Measurements from ENCODE around the gene SUMO3.

Gene SUMO3

GRCh38 chr21:44845418-44846223 lies 27.8 kb upstream of the SUMO3 start:
- Histone ChIP-seq H4K8ac (ENCODE audit: low read depth, low read length) (no peak overlapping the region), H3K27ac (ENCODE audit: low read depth, low read length) (no peak overlapping the region), H3K4me2 (ENCODE audit: low read length) (peak overlapping the region; percentile 32), H4K5ac (ENCODE audit: low read length) (no peak overlapping the region), H3K27me3 (ENCODE audit: insufficient read depth, low read length, poor library complexity) (no peaks in the 10 kb centered on the region), H3K4ac (ENCODE audit: low read depth, low read length) (no peak overlapping the region), H2BK15ac (replicated peaks; ENCODE audit: low read depth) (no peak overlapping the region), H3K56ac (ENCODE audit: low read length) (peak overlapping the region; percentile 73), H3K23ac (ENCODE audit: low read length) (no peak overlapping the region), H2BK120ac (ENCODE audit: low read depth, low read length) (no peak overlapping the region), H2BK5ac (ENCODE audit: low read length) (no peak overlapping the region), H3K4me3 (ENCODE audit: low read length) (no peak overlapping the region), H3K18ac (ENCODE audit: low read length) (peak overlapping the region; percentile 8), H3K4me1 (ENCODE audit: control insufficient read depth, low read depth, low read length) (no peaks in the 10 kb centered on the region), H2AK5ac (ENCODE audit: low read length) (no peak overlapping the region), H3K79me2 (ENCODE audit: control insufficient read depth, insufficient read depth, low read length) (no peaks in the 10 kb centered on the region), H3K9ac (ENCODE audit: low read length) (peak overlapping the region; percentile 55), H3K36me3 (ENCODE audit: control insufficient read depth, insufficient read depth, low read length) (peaks cover 5% of the 10 kb centered on the region), H3K79me1 (ENCODE audit: low read length) (no peaks in the 10 kb centered on the region)
- DNase-seq, result peak; percentile 87
- no CpG with 5 or more reads among the region's 34 CpGs for WGBS (ENCODE audit: extremely low coverage, insufficient coverage, low lambda C conversion rate)

GRCh38 chr21:44844256-44844655 lies 26.4 kb upstream of the SUMO3 start:
- Histone ChIP-seq H4K5ac (ENCODE audit: low read length) (no peak overlapping the region), H3K56ac (ENCODE audit: low read length) (peak overlapping the region; percentile 52), H2BK120ac (ENCODE audit: low read depth, low read length) (no peak overlapping the region), H3K4me2 (ENCODE audit: low read length) (peak overlapping the region; percentile 13), H2BK15ac (replicated peaks; ENCODE audit: low read depth) (no peak overlapping the region), H3K36me3 (ENCODE audit: control insufficient read depth, insufficient read depth, low read length) (peaks cover 2% of the 10 kb centered on the region), H3K79me2 (ENCODE audit: control insufficient read depth, insufficient read depth, low read length) (no peaks in the 10 kb centered on the region), H3K4me1 (ENCODE audit: control insufficient read depth, low read depth, low read length) (no peaks in the 10 kb centered on the region), H3K27ac (ENCODE audit: low read depth, low read length) (no peak overlapping the region), H4K8ac (ENCODE audit: low read depth, low read length) (no peak overlapping the region), H3K4me3 (ENCODE audit: low read length) (no peak overlapping the region), H2AK5ac (ENCODE audit: low read length) (no peak overlapping the region), H2BK5ac (ENCODE audit: low read length) (no peak overlapping the region), H3K79me1 (ENCODE audit: low read length) (no peaks in the 10 kb centered on the region), H3K4ac (ENCODE audit: low read depth, low read length) (peak overlapping the region; percentile 38), H3K18ac (ENCODE audit: low read length) (no peak overlapping the region), H3K9ac (ENCODE audit: low read length) (peak overlapping the region; percentile 41), H3K27me3 (ENCODE audit: insufficient read depth, low read length, poor library complexity) (no peaks in the 10 kb centered on the region), H3K23ac (ENCODE audit: low read length) (no peak overlapping the region)
- DNase-seq, result no peak
- WGBS (ENCODE audit: extremely low coverage, insufficient coverage, low lambda C conversion rate), result no CpG with 5 or more reads among the region's 16 CpGs

- no peak overlapping the region for H2AK5ac ChIP-seq (ENCODE audit: low read length)
- no peak overlapping the region for H2BK5ac ChIP-seq (ENCODE audit: low read length)
- no peak overlapping the region for H3K56ac ChIP-seq (ENCODE audit: low read length)
- no peaks in the 10 kb centered on the region for H3K36me3 ChIP-seq (ENCODE audit: control insufficient read depth, insufficient read depth, low read length)
- H3K4ac ChIP-seq (ENCODE audit: low read depth, low read length), result no peak overlapping the region
- WGBS (ENCODE audit: extremely low coverage, insufficient coverage, low lambda C conversion rate), result no CpG with 5 or more reads among the region's 23 CpGs
- H3K79me2 ChIP-seq (ENCODE audit: control insufficient read depth, insufficient read depth, low read length), result no peaks in the 10 kb centered on the region
- H2BK15ac ChIP-seq (replicated peaks; ENCODE audit: low read depth), result no peak overlapping the region
- H3K27ac ChIP-seq (ENCODE audit: low read depth, low read length), result no peak overlapping the region
- no peak overlapping the region for H4K5ac ChIP-seq (ENCODE audit: low read length)
- H2BK120ac ChIP-seq (ENCODE audit: low read depth, low read length), result no peak overlapping the region
- H3K4me2 ChIP-seq (ENCODE audit: low read length), result no peak overlapping the region
- no peak for DNase-seq
- H3K9ac ChIP-seq (ENCODE audit: low read length), result no peak overlapping the region
- no peaks in the 10 kb centered on the region for H3K27me3 ChIP-seq (ENCODE audit: insufficient read depth, low read length, poor library complexity)
- H3K18ac ChIP-seq (ENCODE audit: low read length), result no peak overlapping the region
- H4K8ac ChIP-seq (ENCODE audit: low read depth, low read length), result no peak overlapping the region
- H3K4me3 ChIP-seq (ENCODE audit: low read length), result no peak overlapping the region
- H3K23ac ChIP-seq (ENCODE audit: low read length), result no peak overlapping the region
- no peaks in the 10 kb centered on the region for H3K4me1 ChIP-seq (ENCODE audit: control insufficient read depth, low read depth, low read length)
- H3K79me1 ChIP-seq (ENCODE audit: low read length), result no peaks in the 10 kb centered on the region
These were observed 25.0 kb upstream of the SUMO3 start for GRCh38 chr21:44842721-44843445.

- Histone ChIP-seq H4K8ac (ENCODE audit: low read depth, low read length) (no peak overlapping the region), H3K23ac (ENCODE audit: low read length) (no peak overlapping the region), H3K4ac (ENCODE audit: low read depth, low read length) (no peak overlapping the region), H2BK15ac (replicated peaks; ENCODE audit: low read depth) (no peak overlapping the region), H3K4me1 (ENCODE audit: control insufficient read depth, low read depth, low read length) (no peaks in the 10 kb centered on the region), H2BK5ac (ENCODE audit: low read length) (no peak overlapping the region), H3K27me3 (ENCODE audit: insufficient read depth, low read length, poor library complexity) (no peaks in the 10 kb centered on the region), H3K79me1 (ENCODE audit: low read length) (no peaks in the 10 kb centered on the region), H3K9ac (ENCODE audit: low read length) (no peak overlapping the region), H3K36me3 (ENCODE audit: control insufficient read depth, insufficient read depth, low read length) (no peaks in the 10 kb centered on the region), H4K5ac (ENCODE audit: low read length) (no peak overlapping the region), H3K4me3 (ENCODE audit: low read length) (no peak overlapping the region), H3K18ac (ENCODE audit: low read length) (no peak overlapping the region), H3K56ac (ENCODE audit: low read length) (no peak overlapping the region), H3K79me2 (ENCODE audit: control insufficient read depth, insufficient read depth, low read length) (no peaks in the 10 kb centered on the region), H3K4me2 (ENCODE audit: low read length) (no peak overlapping the region), H2BK120ac (ENCODE audit: low read depth, low read length) (no peak overlapping the region), H2AK5ac (ENCODE audit: low read length) (no peak overlapping the region), H3K27ac (ENCODE audit: low read depth, low read length) (no peak overlapping the region)
- no peak for DNase-seq
- WGBS (ENCODE audit: extremely low coverage, insufficient coverage, low lambda C conversion rate), result no CpG with 5 or more reads among the region's 10 CpGs
These were observed 24.2 kb upstream of the SUMO3 start for GRCh38 chr21:44842087-44842486.

GRCh38 chr21:44840771-44841170 lies 22.9 kb upstream of the SUMO3 start:
- Histone ChIP-seq H3K79me1 (ENCODE audit: low read length) (no peaks in the 10 kb centered on the region), H2BK120ac (ENCODE audit: low read depth, low read length) (no peak overlapping the region), H3K18ac (ENCODE audit: low read length) (no peak overlapping the region), H3K79me2 (ENCODE audit: control insufficient read depth, insufficient read depth, low read length) (no peaks in the 10 kb centered on the region), H3K4me3 (ENCODE audit: low read length) (no peak overlapping the region), H3K9ac (ENCODE audit: low read length) (no peak overlapping the region), H3K56ac (ENCODE audit: low read length) (no peak overlapping the region), H3K4me2 (ENCODE audit: low read length) (no peak overlapping the region), H3K36me3 (ENCODE audit: control insufficient read depth, insufficient read depth, low read length) (no peaks in the 10 kb centered on the region), H3K23ac (ENCODE audit: low read length) (no peak overlapping the region), H3K4me1 (ENCODE audit: control insufficient read depth, low read depth, low read length) (no peaks in the 10 kb centered on the region), H4K5ac (ENCODE audit: low read length) (no peak overlapping the region), H2BK5ac (ENCODE audit: low read length) (no peak overlapping the region), H3K4ac (ENCODE audit: low read depth, low read length) (no peak overlapping the region), H3K27ac (ENCODE audit: low read depth, low read length) (no peak overlapping the region), H4K8ac (ENCODE audit: low read depth, low read length) (no peak overlapping the region), H3K27me3 (ENCODE audit: insufficient read depth, low read length, poor library complexity) (no peaks in the 10 kb centered on the region), H2BK15ac (replicated peaks; ENCODE audit: low read depth) (no peak overlapping the region), H2AK5ac (ENCODE audit: low read length) (no peak overlapping the region)
- no peak for DNase-seq
- WGBS (ENCODE audit: extremely low coverage, insufficient coverage, low lambda C conversion rate), result no CpG with 5 or more reads among the region's 11 CpGs

All from mesendoderm (in vitro differentiated cells).